Measurements from ENCODE around the gene TPSG1.
"Not testable (repeated sequence)": the region's sequence is repeated elsewhere in the genome, so short reads cannot be mapped to it uniquely, and the experiment has no call there.

TPSG1 gene

GRCh38 chr16:1213796-1214372 is 11.2 kb downstream of the TPSG1 start:
- no peak for DNase-seq

GRCh38 chr16:1213231-1213630 is 11.8 kb downstream of the TPSG1 start:
- no peak for DNase-seq

GRCh38 chr16:1212616-1213194 is 12.4 kb downstream of the TPSG1 start:
- DNase-seq = no peak

- DNase-seq = no peak
Measured at GRCh38 chr16:1211451-1212268, 13.4 kb downstream of the TPSG1 start.

GRCh38 chr16:1210461-1210860 is 14.6 kb downstream of the TPSG1 start:
- no peak for DNase-seq

- no peak for DNase-seq
Measured at GRCh38 chr16:1209081-1209480, 16.0 kb downstream of the TPSG1 start.

GRCh38 chr16:1208239-1208830 is 16.7 kb downstream of the TPSG1 start:
- DNase-seq = no peak

GRCh38 chr16:1206786-1207185 is 18.3 kb downstream of the TPSG1 start:
- no peak for DNase-seq

- no peak for DNase-seq
Measured at GRCh38 chr16:1206326-1206725, 18.7 kb downstream of the TPSG1 start.

- DNase-seq = no peak
Measured at GRCh38 chr16:1204933-1205332, 20.1 kb downstream of the TPSG1 start.

GRCh38 chr16:1202274-1202673 is 22.8 kb downstream of the TPSG1 start:
- DNase-seq = no peak

- DNase-seq = no peak
Measured at GRCh38 chr16:1201444-1201843, 23.6 kb downstream of the TPSG1 start.

GRCh38 chr16:1200014-1200627 is 24.9 kb downstream of the TPSG1 start:
- DNase-seq = no peak

- no peak for DNase-seq
Measured at GRCh38 chr16:1199347-1200013, 25.6 kb downstream of the TPSG1 start.

- not testable (repeated sequence) for DNase-seq
Measured at GRCh38 chr16:1198671-1199346, 26.3 kb downstream of the TPSG1 start.

- no peak for DNase-seq
Measured at GRCh38 chr16:1198194-1198593, 26.9 kb downstream of the TPSG1 start.

- DNase-seq = no peak
Measured at GRCh38 chr16:1197237-1197866, 27.7 kb downstream of the TPSG1 start.

GRCh38 chr16:1196494-1196893 is 28.6 kb downstream of the TPSG1 start:
- DNase-seq = peak in 1 of 2 donors; percentile 1

GRCh38 chr16:1195393-1195666 is 29.7 kb downstream of the TPSG1 start:
- DNase-seq = no peak

GRCh38 chr16:1194665-1195392 is 30.2 kb downstream of the TPSG1 start:
- no peak for DNase-seq
